KOPT-K1 (cell line): Measurements from ENCODE around the gene INSIG1.

ENCODE experiments used
- H3K27ac ChIP-seq: fragments of 200-600 bp; sonication (generic); 2 replicates; pipeline ENCODE4 v1.5.1; 2016; ENCODE audit warnings: antibody characterized with exemption, mild to moderate bottlenecking, low read depth, low read length; ENCODE audit not compliant: poor library complexity, severe bottlenecking
- H3K36me3 ChIP-seq: fragments of 200-600 bp; sonication (generic); 2 replicates; pipeline ENCODE4 v1.5.1; 2017; ENCODE audit warnings: antibody characterized with exemption, mild to moderate bottlenecking, low read length, moderate library complexity; ENCODE audit not compliant: insufficient read depth
- H3K9me3 ChIP-seq: fragments of 200-600 bp; sonication (generic); 2 replicates; pipeline ENCODE4 v1.5.1; 2017; ENCODE audit warnings: antibody characterized with exemption, low read length, mild to moderate bottlenecking; ENCODE audit not compliant: insufficient read depth, poor library complexity, severe bottlenecking

The INSIG1 gene

DNA sequence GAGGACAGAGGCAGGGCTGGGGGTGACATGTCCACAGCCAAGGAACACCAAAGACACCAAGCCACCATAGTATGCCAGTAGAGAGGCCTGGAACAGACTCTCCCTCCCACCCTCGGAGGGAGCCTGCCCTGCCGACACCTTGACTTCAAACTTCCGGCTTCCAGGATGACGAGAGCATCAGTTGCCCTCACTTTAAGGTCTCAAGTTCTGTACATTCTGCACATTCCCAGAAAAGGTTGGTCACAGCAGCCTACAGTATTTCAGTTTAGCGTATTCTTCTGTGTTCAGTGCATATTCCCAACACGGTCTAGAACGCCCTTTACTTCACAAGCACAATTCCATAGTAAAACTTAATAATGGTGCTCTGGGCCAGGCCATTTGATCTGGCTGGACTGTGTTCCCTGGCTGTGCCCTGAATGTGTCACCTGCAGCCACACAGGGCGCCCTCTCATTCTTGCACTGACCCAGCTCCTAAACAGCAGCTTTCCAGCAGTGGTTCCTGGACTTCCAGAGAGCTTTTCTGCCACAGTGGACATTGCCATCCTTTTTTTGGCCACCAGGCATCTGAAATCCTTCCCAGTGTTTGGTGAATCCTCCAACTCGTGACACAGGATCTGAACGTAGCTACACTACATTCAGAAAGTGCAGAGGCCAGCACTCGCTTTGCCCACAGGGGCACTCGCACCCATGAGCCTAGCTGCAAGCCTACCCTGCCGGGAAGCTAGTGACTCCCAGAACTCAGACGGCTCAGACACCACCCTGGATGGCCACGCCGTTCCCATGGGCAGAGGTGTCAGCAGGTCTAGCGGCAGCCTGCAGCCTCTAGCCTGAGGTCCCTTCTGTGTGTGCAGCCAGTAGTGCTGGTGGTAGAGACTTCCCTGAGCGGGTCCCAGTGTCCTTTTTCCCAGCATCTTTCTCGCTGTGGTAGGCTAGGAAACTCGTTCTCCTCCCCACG, 36.4 kb upstream of the INSIG1 start:
- Histone ChIP-seq H3K27ac (no peak overlapping the region), H3K36me3 (no peaks in the 10 kb centered on the region), H3K9me3 (no peaks in the 10 kb centered on the region)

DNA sequence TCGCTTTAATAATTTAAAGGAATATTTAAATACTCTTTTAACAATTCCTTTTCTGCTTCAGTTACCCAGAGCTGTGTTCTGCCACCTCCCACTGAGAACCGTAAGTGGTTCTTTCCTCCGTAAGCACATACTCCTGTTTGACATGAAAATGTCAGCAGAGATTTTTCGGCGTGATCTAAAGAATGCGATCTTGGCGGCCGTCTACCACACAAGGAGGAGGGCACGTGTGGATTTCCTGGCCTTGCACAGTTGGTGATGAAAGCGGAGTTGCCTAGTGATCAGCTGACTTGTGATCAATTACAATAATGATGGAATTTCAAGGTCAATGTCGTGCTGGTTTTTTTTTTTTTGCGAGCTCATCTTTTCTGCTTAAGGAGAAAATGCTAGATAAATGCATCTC, 35.6 kb upstream of the INSIG1 start:
- no peaks in the 10 kb centered on the region for H3K9me3 ChIP-seq

GRCh38 chr7:155263051-155263450, 34.6 kb upstream of the INSIG1 start:
- no peaks in the 10 kb centered on the region for H3K36me3 ChIP-seq
- H3K9me3 ChIP-seq = peaks cover 9% of the 10 kb centered on the region
- H3K27ac ChIP-seq = no peak overlapping the region

More for the DNA sequence above, 35.6 kb upstream of the INSIG1 start:
- H3K27ac ChIP-seq = no peak overlapping the region
- no peaks in the 10 kb centered on the region for H3K36me3 ChIP-seq

DNA sequence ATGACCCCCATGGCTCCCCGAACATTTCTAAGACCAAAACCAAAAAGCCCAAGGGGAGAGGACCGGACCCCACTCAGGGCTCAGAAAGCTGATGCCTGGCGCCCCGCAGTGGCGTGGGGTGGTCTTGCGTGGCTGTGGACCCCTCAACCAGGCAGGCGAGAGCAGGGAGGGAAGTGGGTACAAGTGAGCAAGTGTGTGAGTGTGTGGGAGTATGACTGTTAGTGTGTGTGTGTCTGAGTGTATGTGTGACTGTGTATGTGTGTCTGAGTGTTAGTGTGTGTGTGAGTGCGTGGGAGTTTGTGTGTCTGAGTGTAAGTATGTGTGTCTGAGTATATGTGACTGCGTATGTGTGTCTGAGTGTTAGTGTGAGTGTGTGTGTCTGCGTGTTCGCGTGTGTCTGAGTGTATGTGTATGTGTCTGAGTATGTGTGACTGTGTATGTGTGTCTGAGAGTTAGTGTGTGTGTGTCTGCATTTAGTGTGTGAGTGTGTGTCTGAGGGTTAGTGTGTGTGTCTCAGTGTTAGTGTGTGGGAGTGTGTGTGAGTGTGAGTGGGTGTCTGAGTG, 34.0 kb upstream of the INSIG1 start:
- Histone ChIP-seq H3K9me3 (peaks cover 15% of the 10 kb centered on the region), H3K36me3 (no peaks in the 10 kb centered on the region), H3K27ac (no peak overlapping the region)

GRCh38 chr7:155265144-155265543, 32.5 kb upstream of the INSIG1 start:
- Histone ChIP-seq H3K9me3 (peaks cover 16% of the 10 kb centered on the region), H3K27ac (no peak overlapping the region), H3K36me3 (no peaks in the 10 kb centered on the region)

DNA sequence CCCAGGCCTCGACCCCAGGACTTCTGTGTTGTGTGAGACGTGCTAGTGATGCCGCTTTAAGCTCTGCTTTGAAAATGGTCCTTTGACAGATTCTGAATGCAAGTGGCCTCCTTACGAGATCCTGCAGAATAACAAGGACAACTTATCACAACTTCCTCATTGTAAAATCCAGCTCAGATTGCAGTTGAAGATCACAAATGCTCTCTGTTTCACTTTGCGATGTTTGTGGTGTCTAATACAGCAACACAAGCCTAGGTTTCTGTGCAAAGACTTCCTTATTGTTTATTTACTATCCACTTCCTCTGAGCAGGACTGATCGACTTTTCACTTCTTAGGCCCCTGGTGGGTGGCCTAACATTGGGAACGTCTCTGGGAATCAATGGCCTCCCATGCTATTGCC, 31.7 kb upstream of the INSIG1 start:
- no peak overlapping the region for H3K27ac ChIP-seq
- H3K36me3 ChIP-seq = no peaks in the 10 kb centered on the region
- peaks cover 16% of the 10 kb centered on the region for H3K9me3 ChIP-seq

DNA sequence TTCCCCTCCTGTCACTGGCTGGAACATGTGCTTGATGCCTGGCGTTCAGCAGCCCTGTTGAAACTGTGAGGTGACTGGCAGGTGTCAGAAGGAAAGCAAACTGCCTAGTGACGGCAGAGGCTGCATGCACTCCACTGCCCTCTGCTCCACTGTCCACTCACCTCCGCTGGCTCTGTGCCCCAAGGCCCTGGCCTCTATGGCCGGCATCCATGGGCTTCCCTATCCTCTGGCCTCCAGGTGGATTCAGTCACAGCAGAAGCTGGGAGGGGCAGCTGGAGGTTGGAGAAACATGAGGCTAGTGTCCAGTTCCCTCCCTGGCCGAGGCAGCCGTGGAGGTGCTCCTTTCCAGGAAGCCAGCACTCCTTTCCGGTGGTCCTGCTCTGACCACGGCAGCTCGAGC, 31.2 kb upstream of the INSIG1 start:
- Histone ChIP-seq H3K36me3 (no peaks in the 10 kb centered on the region), H3K9me3 (peaks cover 16% of the 10 kb centered on the region), H3K27ac (no peak overlapping the region)

- no peaks in the 10 kb centered on the region for H3K36me3 ChIP-seq
- peaks cover 16% of the 10 kb centered on the region for H3K9me3 ChIP-seq
- H3K27ac ChIP-seq = no peak overlapping the region
These were observed 30.7 kb upstream of the INSIG1 start for GRCh38 chr7:155267023-155267422.

GRCh38 chr7:155267436-155267835, 30.2 kb upstream of the INSIG1 start:
- Histone ChIP-seq H3K9me3 (peaks cover 16% of the 10 kb centered on the region), H3K36me3 (no peaks in the 10 kb centered on the region), H3K27ac (no peak overlapping the region)

DNA sequence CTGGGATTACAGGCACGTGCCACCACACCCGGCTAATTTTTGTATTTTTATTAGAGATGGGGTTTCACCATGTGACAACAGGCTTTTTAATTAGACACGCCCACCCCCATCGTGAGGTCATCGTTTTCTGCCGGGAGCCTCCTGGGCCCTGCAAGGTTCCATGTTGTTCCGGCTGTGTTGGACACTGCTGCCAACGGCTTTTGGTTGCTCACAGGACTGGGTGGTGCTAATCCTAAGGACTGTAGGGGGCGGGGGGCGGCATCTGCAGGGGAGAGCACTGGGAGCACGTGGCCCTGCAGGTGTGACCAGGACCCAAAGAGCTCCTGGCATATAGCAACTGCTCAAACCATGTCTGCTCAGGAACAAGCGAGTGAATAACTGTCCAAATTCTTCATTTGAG, 29.5 kb upstream of the INSIG1 start:
- Histone ChIP-seq H3K36me3 (no peaks in the 10 kb centered on the region), H3K9me3 (peaks cover 16% of the 10 kb centered on the region), H3K27ac (no peak overlapping the region)

- Histone ChIP-seq H3K36me3 (no peaks in the 10 kb centered on the region), H3K9me3 (peaks cover 16% of the 10 kb centered on the region), H3K27ac (peak overlapping the region; percentile 57)
These were observed 28.6 kb upstream of the INSIG1 start for GRCh38 chr7:155268921-155269650.

DNA sequence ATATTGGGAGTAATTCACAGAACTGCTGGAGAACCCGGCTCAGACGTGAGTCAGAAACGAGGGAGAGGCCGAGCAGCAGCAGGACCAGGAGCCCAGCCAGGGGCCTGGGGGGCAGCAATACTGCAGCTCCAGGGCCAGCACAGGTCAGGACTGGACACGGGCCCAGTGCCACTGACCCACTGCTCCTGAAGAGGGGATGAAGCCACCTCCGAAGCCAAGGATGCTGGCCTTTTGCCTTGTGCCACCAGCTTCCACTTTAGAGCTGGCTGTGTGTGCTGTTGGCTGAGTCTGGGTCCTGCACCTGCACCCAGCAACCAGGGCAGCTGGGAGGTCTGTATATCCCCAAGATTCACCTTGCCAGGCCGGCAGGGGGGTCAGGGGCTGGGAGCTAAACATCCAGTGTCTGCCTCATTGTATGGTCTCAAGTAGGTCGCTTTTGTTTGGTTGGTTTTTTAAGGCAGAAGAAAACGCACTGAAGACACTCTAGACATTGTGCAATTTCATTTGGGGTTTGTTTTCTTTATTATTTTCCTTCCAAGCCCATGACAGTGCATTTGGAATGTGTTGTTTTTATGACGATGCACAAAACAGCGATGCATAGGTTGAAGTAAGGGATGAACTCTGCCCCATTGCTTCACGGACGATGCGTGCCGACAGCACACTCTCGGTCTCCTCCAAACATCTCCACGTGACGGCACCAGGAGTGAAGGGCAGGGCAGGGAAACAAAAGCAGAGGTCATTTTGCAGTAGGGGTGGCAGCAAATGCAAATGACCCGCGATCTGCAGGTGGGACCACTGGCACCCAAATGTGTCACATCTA, 27.7 kb upstream of the INSIG1 start:
- Histone ChIP-seq H3K27ac (peak overlapping the region; percentile 57), H3K36me3 (no peaks in the 10 kb centered on the region), H3K9me3 (peaks cover 16% of the 10 kb centered on the region)

- H3K27ac ChIP-seq = peak overlapping the region; percentile 57
- H3K9me3 ChIP-seq = peaks cover 16% of the 10 kb centered on the region
- H3K36me3 ChIP-seq = no peaks in the 10 kb centered on the region
These were observed 26.8 kb upstream of the INSIG1 start for GRCh38 chr7:155270861-155271260.

- Histone ChIP-seq H3K27ac (no peak overlapping the region), H3K36me3 (no peaks in the 10 kb centered on the region), H3K9me3 (no peaks in the 10 kb centered on the region)
These were observed 22.9 kb upstream of the INSIG1 start for GRCh38 chr7:155274633-155275355.
